HG03460 (cell line): Measurements from ENCODE around the gene GLUL.
"Not testable (repeated sequence)": the region's sequence is repeated elsewhere in the genome, so short reads cannot be mapped to it uniquely, and the experiment has no call there.

Experiments
- ATAC-seq: cut with Tn5 transposase; IDR thresholded peaks from one replicate; pipeline ENCODE4 v1.9.1; 2021; ENCODE audit not compliant: unreplicated experiment

GLUL gene

GRCh38 chr1:182370532-182370931 lies 21.1 kb downstream of the GLUL start:
- no peak for ATAC-seq

DNA sequence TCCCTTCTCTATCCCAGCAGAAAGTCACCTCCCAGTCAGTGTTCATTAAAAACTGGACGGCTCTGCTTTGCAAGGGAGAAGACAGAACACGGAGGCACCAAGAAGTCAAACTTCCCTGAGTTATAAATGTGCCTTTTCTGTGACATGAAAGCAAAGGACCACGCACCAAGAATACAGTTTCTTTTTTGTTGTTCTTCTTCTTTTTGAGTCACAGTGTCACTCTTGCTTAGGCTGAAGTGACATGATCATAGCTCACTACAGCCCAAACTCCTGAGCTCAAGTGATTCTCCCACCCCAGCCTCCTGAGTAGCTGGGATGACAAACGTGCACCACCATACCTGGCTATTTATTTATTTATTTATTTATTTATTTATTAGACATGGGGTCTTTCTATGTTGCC lies 22.7 kb downstream of the GLUL start:
- no peak for ATAC-seq

GRCh38 chr1:182368358-182368757 lies 23.2 kb downstream of the GLUL start:
- no peak for ATAC-seq

DNA sequence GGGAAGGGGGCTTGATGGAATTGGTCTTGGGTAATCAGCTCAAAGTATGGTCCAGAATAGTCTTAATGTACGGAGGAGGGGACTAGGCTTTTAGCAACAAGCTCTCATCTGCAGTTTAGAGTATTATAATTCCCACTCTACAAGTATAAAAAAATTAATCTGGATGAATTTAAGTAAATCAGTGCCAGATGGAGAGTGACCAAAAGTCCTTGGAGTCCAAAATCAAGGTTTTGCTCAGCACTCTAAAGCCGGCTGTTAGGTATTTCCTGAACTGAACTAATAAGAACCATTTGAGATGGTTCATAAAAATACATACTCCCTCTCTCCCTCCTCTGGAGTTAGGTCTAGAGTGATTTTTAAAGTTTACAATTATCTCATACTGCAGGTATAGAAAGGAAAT lies 23.7 kb downstream of the GLUL start:
- ATAC-seq = no peak

DNA sequence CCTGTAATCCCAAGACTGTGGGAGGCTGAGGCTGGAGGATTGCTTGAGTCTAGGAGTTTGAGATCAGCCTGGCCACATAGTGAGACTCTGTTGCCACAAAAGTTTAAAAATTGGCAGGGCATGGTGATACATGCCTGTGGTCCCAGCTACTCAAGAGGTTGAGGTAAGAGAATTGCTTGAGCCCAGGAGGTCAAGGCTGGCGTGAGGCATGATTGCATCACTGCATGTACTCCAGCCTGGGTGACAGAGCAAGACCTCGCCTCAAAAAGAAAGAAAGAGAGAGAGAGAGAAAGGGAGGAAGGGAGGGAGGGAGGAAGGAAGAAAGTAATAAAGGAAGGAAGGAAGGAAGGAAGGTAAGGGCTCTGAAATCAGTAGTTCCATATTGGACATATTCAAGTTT lies 25.0 kb downstream of the GLUL start:
- ATAC-seq = no peak

DNA sequence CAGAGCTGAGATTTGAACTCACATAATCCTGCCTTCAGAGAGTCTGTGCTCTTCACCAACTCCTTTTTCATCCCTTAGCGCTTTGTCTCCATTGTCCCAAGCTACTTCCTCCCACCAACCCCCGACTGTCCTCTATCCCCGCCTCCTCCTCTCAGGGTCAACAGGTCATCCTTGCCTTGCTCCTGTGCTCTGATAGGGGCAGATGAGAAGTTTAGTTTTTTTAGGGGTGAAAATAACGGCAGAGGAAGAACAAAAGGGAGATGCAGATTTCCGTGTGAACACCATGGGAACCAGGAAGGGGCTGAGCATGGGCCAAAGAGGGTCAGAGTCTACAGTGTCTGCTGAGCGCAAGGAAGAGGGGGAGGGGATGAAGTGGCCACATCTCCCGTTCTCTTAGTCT lies 31.9 kb downstream of the GLUL start:
- no peak for ATAC-seq

DNA sequence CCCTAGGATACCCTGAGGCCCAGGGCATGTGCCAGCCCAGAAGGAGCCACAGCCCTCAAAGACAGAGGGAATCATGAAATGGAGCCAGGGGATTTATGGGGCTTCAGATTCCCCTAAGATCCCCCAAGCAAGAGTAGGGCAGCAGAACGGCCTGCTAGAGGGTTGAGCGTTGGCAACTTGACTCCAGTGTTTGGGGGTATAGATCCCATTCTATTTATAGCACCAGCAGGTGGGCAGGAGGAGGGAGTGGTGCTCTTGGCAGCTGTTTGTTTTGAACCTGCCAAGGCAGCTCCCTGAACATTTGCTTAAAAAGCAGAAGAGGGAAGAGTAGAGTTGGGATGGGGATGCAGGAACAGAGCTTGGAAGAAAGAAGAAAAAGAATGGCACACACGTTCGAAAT lies 33.7 kb downstream of the GLUL start:
- ATAC-seq = no peak

DNA sequence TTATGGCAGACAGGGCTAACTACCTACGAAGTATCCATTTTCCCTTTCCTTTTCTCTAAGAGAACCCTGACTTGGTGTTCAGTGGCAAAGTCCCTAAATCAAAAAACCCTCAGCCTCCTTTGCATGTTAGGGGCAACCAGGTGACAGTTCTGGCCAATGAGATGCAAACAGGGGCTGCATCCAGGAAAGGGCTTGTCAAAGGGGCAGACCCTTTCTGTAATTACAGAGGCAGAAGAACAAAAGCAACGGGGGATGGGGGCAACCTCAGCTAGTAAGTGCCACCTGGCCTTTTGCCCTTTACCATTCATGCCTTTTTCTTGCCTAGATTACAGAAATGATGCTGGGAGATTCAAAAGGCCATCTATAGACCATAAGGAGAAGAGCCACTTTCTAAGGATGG lies 34.4 kb downstream of the GLUL start:
- no peak for ATAC-seq

GRCh38 chr1:182355723-182356098 lies 35.9 kb downstream of the GLUL start:
- no peak for ATAC-seq

- ATAC-seq = no peak
Measured at GRCh38 chr1:182351790-182352364, 39.7 kb downstream of the GLUL start.

GRCh38 chr1:182350839-182351238 lies 40.8 kb downstream of the GLUL start:
- no peak for ATAC-seq

GRCh38 chr1:182348961-182349747 lies 42.4 kb downstream of the GLUL start:
- no peak for ATAC-seq

DNA sequence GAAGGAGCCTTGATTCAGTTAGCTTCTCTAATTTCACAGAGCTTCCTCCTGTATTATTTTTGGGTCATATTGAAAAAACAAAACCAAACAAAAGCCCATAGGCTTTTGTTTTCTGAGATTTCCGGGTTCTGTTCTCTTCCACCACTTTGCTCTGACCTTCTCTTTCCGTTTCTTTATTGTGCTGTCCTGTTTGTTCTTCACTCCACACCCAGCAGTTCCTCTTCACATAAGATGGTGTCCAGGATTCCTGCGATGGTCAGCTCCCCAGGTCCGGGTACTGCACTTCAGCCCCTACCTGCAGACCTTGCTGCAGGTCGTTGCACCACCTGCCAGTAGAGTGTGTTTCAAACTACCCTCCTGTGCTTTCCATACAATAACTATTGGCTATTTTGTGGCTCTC lies 44.6 kb downstream of the GLUL start:
- ATAC-seq = no peak

DNA sequence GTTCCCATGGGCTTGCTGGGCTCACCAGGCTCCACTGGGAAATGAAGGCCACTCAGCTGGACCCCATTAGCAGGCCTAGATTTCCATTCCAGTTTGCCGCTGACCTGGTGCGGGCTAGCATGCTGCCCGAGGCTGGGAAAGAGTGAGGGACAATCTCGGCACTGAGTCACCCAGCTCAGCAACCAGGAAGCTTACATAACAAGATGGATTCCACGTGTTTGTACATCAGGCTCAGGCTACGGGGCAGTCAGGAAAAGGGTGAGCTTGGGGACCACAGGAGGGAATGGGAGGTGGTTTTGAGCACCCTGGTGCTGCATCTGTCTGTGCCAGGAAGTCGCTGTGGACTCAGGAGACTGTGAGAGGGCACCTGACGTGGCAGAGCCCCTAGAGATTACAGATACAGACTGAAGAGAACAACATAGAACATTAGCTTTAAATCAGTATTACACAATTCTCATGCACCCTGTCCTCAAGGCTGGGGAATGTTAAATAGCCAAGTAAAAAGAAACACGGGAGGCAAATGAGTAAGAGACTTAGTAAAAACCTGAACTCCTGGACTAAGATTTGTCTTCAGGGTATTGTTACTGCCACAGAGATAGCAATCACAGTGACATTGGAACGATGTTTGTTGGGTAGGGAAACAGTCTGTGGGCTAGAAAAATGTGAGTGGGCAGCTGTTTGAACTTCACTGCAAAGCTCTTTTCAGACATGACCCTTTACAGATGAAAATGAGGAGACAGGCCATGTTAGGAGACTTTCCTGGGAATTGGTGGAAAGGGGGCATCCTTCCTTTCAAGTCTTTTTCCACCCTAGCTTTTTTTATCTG lies 51.1 kb downstream of the GLUL start:
- ATAC-seq = no peak

DNA sequence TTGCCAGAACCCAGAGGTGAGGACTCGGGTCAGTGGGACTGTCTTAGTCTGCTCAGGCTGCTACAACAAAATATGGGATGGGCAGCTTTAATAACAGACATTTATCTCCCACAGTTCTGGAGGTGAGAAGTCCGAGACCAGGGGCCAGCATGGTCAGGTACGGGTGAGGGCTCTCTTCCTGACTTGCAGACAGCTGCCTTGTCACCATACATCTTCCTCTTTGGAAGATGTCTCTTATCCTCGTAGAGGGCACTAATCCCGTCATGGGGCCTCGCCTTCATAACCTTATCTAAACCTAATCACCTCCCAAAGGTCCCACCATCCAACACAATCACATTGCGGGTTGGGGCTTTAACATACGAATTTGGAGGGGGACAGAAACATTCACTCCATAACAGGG lies 51.9 kb downstream of the GLUL start:
- no peak for ATAC-seq

DNA sequence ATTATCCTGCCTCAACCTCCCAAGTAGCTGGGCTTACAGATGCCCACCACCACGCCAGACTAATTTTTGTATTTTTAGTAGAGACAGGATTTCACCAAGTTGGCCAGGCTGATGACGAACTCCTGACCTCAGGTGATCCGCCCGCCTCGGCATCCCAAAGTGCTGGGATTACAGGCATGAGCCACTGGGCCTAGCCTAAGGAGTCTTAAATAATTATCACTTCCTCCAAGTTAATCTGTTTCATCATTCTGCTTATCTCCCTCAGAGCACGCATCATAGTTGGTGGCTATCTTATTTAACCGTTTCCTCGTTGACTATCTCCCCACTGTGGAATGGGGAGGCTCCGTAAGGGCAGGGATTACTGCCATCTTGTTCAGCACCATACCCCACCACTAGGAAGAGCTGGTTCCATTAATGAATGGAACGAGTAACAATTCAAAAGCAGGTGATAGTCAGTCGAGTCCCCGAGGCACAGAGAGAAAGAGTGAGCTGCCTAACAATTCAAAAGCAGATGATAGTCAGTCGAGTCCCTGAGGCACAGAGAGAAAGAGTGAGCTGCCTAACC lies 52.7 kb downstream of the GLUL start:
- no peak for ATAC-seq

GRCh38 chr1:182337736-182338571 lies 53.6 kb downstream of the GLUL start:
- ATAC-seq = no peak

GRCh38 chr1:182335771-182336566 lies 55.6 kb downstream of the GLUL start:
- ATAC-seq = no peak

DNA sequence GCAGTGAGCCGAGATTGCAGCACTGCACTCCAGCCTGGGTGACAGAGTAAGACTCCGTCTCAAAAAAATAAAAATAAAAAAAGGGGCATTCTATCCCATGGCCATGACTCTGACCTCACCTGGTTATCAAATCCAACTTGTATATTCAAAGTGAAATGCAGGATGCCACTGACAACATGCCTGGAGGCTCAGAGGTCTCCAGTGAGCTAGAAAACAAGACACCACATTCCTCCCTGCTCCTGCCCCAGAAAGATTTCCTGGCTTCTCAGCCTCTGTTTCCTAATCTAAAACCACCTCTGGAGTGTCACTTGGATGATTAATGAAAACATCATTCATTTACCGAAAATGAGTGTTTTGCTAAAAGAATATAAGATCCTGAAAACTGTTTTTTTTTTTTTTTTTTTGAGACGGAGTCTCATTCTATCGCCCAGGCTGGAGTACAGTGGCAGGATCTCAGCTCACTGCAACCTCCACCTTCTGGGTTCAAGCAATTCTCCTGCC lies 58.5 kb downstream of the GLUL start:
- not testable (repeated sequence) for ATAC-seq
